Type B pancreatic cell (in vitro differentiated cells): ENCODE results near the gene TAAR9. TPM values are rescaled to one million over a fixed set of nuclear protein-coding genes. Genes with fewer than 3 reads are reported as not detected.

ENCODE experiments used
- DNase-seq: peaks from one replicate; pipeline ENCODE4 v3.0.0; 2021; ENCODE audit warnings: mixed read lengths; ENCODE audit not compliant: unreplicated experiment; ENCODE audit errors: extremely low spot score
- H3K27ac Mint-ChIP-seq: 2 replicates; pipeline ENCODE4 v1.8.0; 2021; ENCODE audit warnings: mild to moderate bottlenecking, mixed read lengths
- H3K27me3 Mint-ChIP-seq: 2 replicates; pipeline ENCODE4 v1.8.0; 2021; ENCODE audit warnings: mixed read lengths
- H3K36me3 Mint-ChIP-seq: 2 replicates; pipeline ENCODE4 v1.8.0; 2021; ENCODE audit warnings: mixed read lengths
- H3K4me1 Mint-ChIP-seq: one replicate; pipeline ENCODE4 v1.8.0; 2021; ENCODE audit warnings: mixed read lengths; ENCODE audit not compliant: unreplicated experiment
- H3K4me3 Mint-ChIP-seq: 2 replicates; pipeline ENCODE4 v1.8.0; 2021; ENCODE audit warnings: mild to moderate bottlenecking, mixed read lengths
- H3K9me3 Mint-ChIP-seq: 2 replicates; pipeline ENCODE4 v1.8.0; 2021; ENCODE audit warnings: mixed read lengths
- CTCF ChIP-seq: fragments of 200-600 bp; sonication (generic); conservative IDR thresholded peaks from 2 replicates; pipeline ENCODE4 v1.5.0; 2021; ENCODE audit warnings: antibody characterized with exemption, mild to moderate bottlenecking
- total RNA-seq: library from RNA; stranded (reverse); gene quantifications from 2 replicates; pipeline ENCODE4 v1.2.1, GENCODE V29; 2021; ENCODE audit warnings: low replicate concordance

Gene TAAR9
- total RNA-seq, 1 donor from 2014 or later, result not detected

- peaks cover 9% of the 10 kb centered on the region for H3K27me3 Mint-ChIP-seq
- peaks cover 18% of the 10 kb centered on the region for H3K4me1 Mint-ChIP-seq
- no peak for TF ChIP-seq CTCF
- DNase-seq, result no peak
- peaks cover 14% of the 10 kb centered on the region for H3K36me3 Mint-ChIP-seq
- H3K27ac Mint-ChIP-seq, result peak overlapping the region; percentile 79
- H3K4me3 Mint-ChIP-seq, result peak overlapping the region; percentile 87
- peaks cover 1% of the 10 kb centered on the region for H3K9me3 Mint-ChIP-seq
Measured at GRCh38 chr6:132511831-132512220, 26.3 kb upstream of the TAAR9 start.

- no peak for DNase-seq
- Mint-ChIP-seq H3K27ac (peak overlapping the region; percentile 79), H3K27me3 (peaks cover 9% of the 10 kb centered on the region), H3K4me1 (peaks cover 18% of the 10 kb centered on the region), H3K4me3 (peak overlapping the region; percentile 87), H3K36me3 (peaks cover 12% of the 10 kb centered on the region), H3K9me3 (no peaks in the 10 kb centered on the region)
- no peak for TF ChIP-seq CTCF
Measured at GRCh38 chr6:132512342-132512637, 25.8 kb upstream of the TAAR9 start.

GRCh38 chr6:132512638-132513632, 25.1 kb upstream of the TAAR9 start, which contains the start of gene STX7:
TSS of gene STX7 (minus strand) at chr6:132513116. CDS start at chr6:132503530, 9,586 bp downstream.
- Mint-ChIP-seq H3K27ac (peak within 1 kb of the TSS; percentile 98), H3K4me1 (peaks cover 18% of the 10 kb centered on the region), H3K4me3 (peak within 1 kb of the TSS; percentile 94), H3K36me3 (peaks cover 6% of the 10 kb centered on the region), H3K27me3 (peaks cover 9% of the 10 kb centered on the region), H3K9me3 (no peaks in the 10 kb centered on the region)
- TF ChIP-seq CTCF, result no peak
- peak; percentile 93 for DNase-seq

GRCh38 chr6:132513831-132514545, 24.1 kb upstream of the TAAR9 start:
- no peak for TF ChIP-seq CTCF
- Mint-ChIP-seq H3K27me3 (peaks cover 9% of the 10 kb centered on the region), H3K36me3 (no peaks in the 10 kb centered on the region), H3K27ac (peak overlapping the region; percentile 98), H3K4me1 (peaks cover 18% of the 10 kb centered on the region), H3K4me3 (peak overlapping the region; percentile 94), H3K9me3 (no peaks in the 10 kb centered on the region)
- DNase-seq, result no peak

- no peaks in the 10 kb centered on the region for H3K9me3 Mint-ChIP-seq
Measured at GRCh38 chr6:132515386-132515785, 22.7 kb upstream of the TAAR9 start.

More at GRCh38 chr6:132515386-132515785, 22.7 kb upstream of the TAAR9 start:
- H3K27ac Mint-ChIP-seq, result no peak overlapping the region
- H3K4me3 Mint-ChIP-seq, result no peak overlapping the region
- H3K27me3 Mint-ChIP-seq, result peaks cover 9% of the 10 kb centered on the region
- TF ChIP-seq CTCF, result no peak
- no peak for DNase-seq
- no peaks in the 10 kb centered on the region for H3K36me3 Mint-ChIP-seq
- H3K4me1 Mint-ChIP-seq, result peaks cover 18% of the 10 kb centered on the region
